HepG2 (cell line): ENCODE results near the gene CCL16. TPM values are rescaled to one million over a fixed set of nuclear protein-coding genes. Genes with fewer than 3 reads are reported as not detected.
A peak's percentile ranks its signal among the peaks of the same experiment; 100 is the strongest.

Experiments
- ATAC-seq: fragments of 200-7000 bp; cut with Tn5 transposase; 3 replicates; pipeline ENCODE4 v1.9.1; 2020; ENCODE audit warnings: mild to moderate bottlenecking, moderate library complexity
- BruUV-seq: library from RNA; stranded (reverse); fragments of 400-500 nt; replicated peaks from 2 replicates; lab custom pipeline; 2021; lab: Mats Ljungman, UMichigan
- CTCF ChIA-PET: fragments of 300-600 bp; formaldehyde crosslinking; extraction: SDS; loops from one replicate; lab custom pipeline; 2021; ENCODE audit warnings: low total read pairs, inconsistent platforms, low intra/inter-chr PET ratio; lab: Yijun Ruan, JAX
- POLR2A ChIA-PET: fragments of 350-600 bp; sonication (Branson Sonifier 250); formaldehyde crosslinking; loops from one replicate; lab custom pipeline; 2020; ENCODE audit warnings: antibody characterized with exemption, inconsistent platforms; lab: Yijun Ruan, JAX
- DNase-seq: peaks from one replicate; pipeline ENCODE4 v3.0.0-alpha.2; 2015; ENCODE audit warnings: low spot score
- FAIRE-seq: peaks from 3 replicates; lab custom pipeline; 2011; peaks lifted over from hg19 to GRCh38; lab: Jason Lieb, UNC
- H2AFZ ChIP-seq: one replicate; pipeline ENCODE4 v1.6.1; 2011; ENCODE audit warnings: low read length, inconsistent platforms
- H3K27ac ChIP-seq: fragments of 300-600 bp; 3 replicates; pipeline ENCODE4 v1.8.0; 2011; ENCODE audit warnings: mixed run types, mild to moderate bottlenecking, mixed read lengths, low read length, inconsistent platforms; ENCODE audit not compliant: insufficient read depth; ENCODE audit errors: extremely low read length
- H3K27me3 ChIP-seq, 2 experiments: fragments of 200-600 bp in 1 of 2; 2 replicates in 1 of 2; 3 replicates in 1 of 2; pipeline versions ENCODE4 v1.6.0 to v1.8.0; 2011; ENCODE audit warnings: low read length in 2 of 2, mild to moderate bottlenecking in 2 of 2, moderate library complexity in 2 of 2, inconsistent platforms in 1 of 2; ENCODE audit not compliant: insufficient read depth in 2 of 2, control insufficient read depth in 1 of 2
- H3K36me3 ChIP-seq, 2 experiments: fragments of 200-600 bp in 1 of 2; replicated peaks in 1 of 2; 2 replicates in 1 of 2; 3 replicates in 1 of 2; pipeline versions ENCODE4 v1.5.1 to v1.8.0; 2011; ENCODE audit warnings: low read length in 2 of 2, inconsistent platforms in 1 of 2; ENCODE audit not compliant: insufficient read depth in 2 of 2, control insufficient read depth in 1 of 2
- H3K4me1 ChIP-seq: 2 replicates; pipeline ENCODE4 v1.5.1; 2012; ENCODE audit warnings: low read length, inconsistent platforms; ENCODE audit not compliant: insufficient read depth
- H3K4me2 ChIP-seq: 2 replicates; pipeline ENCODE4 v1.6.0; 2011; ENCODE audit warnings: low read depth, low read length, inconsistent platforms
- H3K4me3 ChIP-seq, 3 experiments: fragments of 200-600 bp in 1 of 3; sonication (generic), shearing (Covaris generic) in 1 of 3; replicated peaks in 1 of 3; 2 replicates each; pipeline ENCODE4 v1.5.1; 2011 to 2016; ENCODE audit warnings: low read length in 3 of 3, inconsistent platforms in 2 of 3, low read depth in 2 of 3, mild to moderate bottlenecking in 2 of 3, control low read depth in 1 of 3, mixed read lengths in 1 of 3; ENCODE audit not compliant: insufficient read depth in 1 of 3
- H3K79me2 ChIP-seq: one replicate; pipeline ENCODE4 v1.6.1; 2011; ENCODE audit warnings: low read length, inconsistent platforms; ENCODE audit not compliant: insufficient read depth
- H3K9ac ChIP-seq: 2 replicates; pipeline ENCODE4 v1.6.0; 2011; ENCODE audit warnings: mild to moderate bottlenecking, low read depth, low read length, inconsistent platforms; ENCODE audit not compliant: insufficient read depth
- H3K9me3 ChIP-seq: 2 replicates; pipeline ENCODE4 v1.5.1; 2012; ENCODE audit warnings: mild to moderate bottlenecking, low read length
- H4K20me1 ChIP-seq: 2 replicates; pipeline ENCODE4 v1.6.0; 2011; ENCODE audit warnings: inconsistent platforms, mild to moderate bottlenecking, low read length, moderate library complexity; ENCODE audit not compliant: insufficient read depth
- CSRNP2 ChIP-seq: sonication (generic); formaldehyde crosslinking; conservative IDR thresholded peaks from 2 replicates; pipeline ENCODE4 v1.8.0; 2022; ENCODE audit warnings: low read depth, missing genetic modification reagents
- GABPA ChIP-seq, 2 experiments: IDR thresholded peaks; 2 replicates each; pipeline ENCODE4 v1.6.1; 2011 to 2016; ENCODE audit warnings: low read depth in 2 of 2, low read length in 1 of 2, missing biosample characterization in 1 of 2, missing genetic modification characterization in 1 of 2
- NFE2L2 ChIP-seq: fragments of 150-350 bp; IDR thresholded peaks from 2 replicates; pipeline ENCODE4 v1.6.1; 2014; ENCODE audit warnings: low read length
- PHF5A ChIP-seq: IDR thresholded peaks from one replicate; pipeline ENCODE4 v1.6.1; 2018; ENCODE audit warnings: low read depth, missing genetic modification reagents; ENCODE audit not compliant: unreplicated experiment
- SP4 ChIP-seq: sonication (generic); formaldehyde crosslinking; IDR thresholded peaks from 2 replicates; pipeline ENCODE4 v1.8.1; 2023; ENCODE audit warnings: mild to moderate bottlenecking, missing genetic modification reagents
- ZNF687 ChIP-seq: sonication (generic); formaldehyde crosslinking; IDR thresholded peaks from 2 replicates; pipeline ENCODE4 v1.5.1; 2020; ENCODE audit warnings: mild to moderate bottlenecking, missing genetic modification reagents, moderate library complexity
- WGBS: methylation state at CpG from one replicate; pipeline ENCODE4 v1.1.6; 2017; ENCODE audit warnings: low lambda C conversion rate; 5-methylcytosine and 5-hydroxymethylcytosine counted together
- in situ Hi-C: cut with HindIII; loops from 2 replicates; pipeline ENCODE4 v1.10.0; 2017; ENCODE audit warnings: low pct_unique_long_range_greater_than_20kb; ENCODE audit not compliant: extremely low pct_ligation_motif_present
- intact Hi-C: fragments of 100-400 bp; cut with micrococcal nuclease; formaldehyde crosslinking; loops from one replicate; pipeline ENCODE4 v1.10.0; 2022; ENCODE audit not compliant: unreplicated experiment
- polyA plus RNA-seq, 8 experiments: library from polyadenylated mRNA; depleted of rRNA in 3 of 8; stranded (reverse) in 7 of 8; unstranded in 1 of 8; fragments of >200 nt; fragmentation: Illumina TruSeq in 4 of 8; extraction: Trizol in 4 of 8; gene quantifications; 2 replicates each; pipeline versions ENCODE4 v1.2.1 to v1.2.3, GENCODE V29; 2011 to 2016; ENCODE audit warnings: low read depth in 4 of 8, missing spikeins in 1 of 8, mixed read lengths in 1 of 8; ENCODE audit not compliant: insufficient read depth in 1 of 8
- total RNA-seq, 5 experiments: library from RNA; depleted of rRNA; stranded (reverse); fragments of >200 nt; fragmentation: Illumina TruSeq; extraction: Trizol; gene quantifications; 2 replicates each; pipeline ENCODE4 v1.2.3, GENCODE V29; 2016; ENCODE audit warnings: low read depth in 1 of 5

The CCL16 gene
- total and polyA plus RNA-seq, 2 of the 13 experiments (the other 11 are each of a cell fraction or from before 2014, with no cell fraction given) = 2.0 to 14.7 TPM

DNA sequence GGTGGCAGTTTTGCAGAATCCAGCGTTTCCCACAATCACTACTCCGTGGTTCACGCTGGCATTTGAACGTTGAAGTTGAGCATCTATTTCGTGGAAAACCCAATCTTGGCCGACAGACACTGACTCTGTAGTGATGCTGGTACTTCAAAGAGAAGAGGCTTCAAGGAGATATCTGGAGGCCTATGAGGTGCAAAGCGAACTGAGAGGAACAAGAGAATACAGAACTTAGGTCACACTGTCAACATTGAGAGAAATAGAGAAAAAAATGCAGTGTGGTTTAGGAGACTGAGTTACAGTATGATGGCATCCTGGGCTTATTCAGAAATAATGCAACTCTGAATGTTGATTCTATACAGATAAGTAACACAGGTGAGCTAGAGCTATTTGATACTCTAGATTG is 16.0 kb downstream of the CCL16 start:
- H2AFZ ChIP-seq = peak overlapping the region; percentile 68
- H3K27ac ChIP-seq = no peak overlapping the region
- H3K79me2 ChIP-seq = no peaks in the 10 kb centered on the region
- H3K4me2 ChIP-seq = no peak overlapping the region
- BruUV-seq = no TSS peak
- no peak overlapping the region for H3K4me3 ChIP-seq
- H3K4me1 ChIP-seq = peaks cover 24% of the 10 kb centered on the region
- H4K20me1 ChIP-seq = no peaks in the 10 kb centered on the region
- H3K9me3 ChIP-seq = no peaks in the 10 kb centered on the region
- no peaks in the 10 kb centered on the region for H3K27me3 ChIP-seq
- intact Hi-C loops = no loop called here
- POLR2A ChIA-PET = no interaction called here
- H3K36me3 ChIP-seq = no peaks in the 10 kb centered on the region
- WGBS = 79% methylated on average over 7 of the region's 7 CpGs
- FAIRE-seq = no peak
- no peak for TF ChIP-seq PHF5A (CRISPR knock-in tag)
- no peak for TF ChIP-seq SP4 (CRISPR knock-in tag)
- TF ChIP-seq ZNF687 = no peak
- TF ChIP-seq NFE2L2 = no peak
- TF ChIP-seq GABPA (IDR thresholded peaks at IDR 0.05; ENCODE audit: low read depth, low read length) = no peak
- TF ChIP-seq GABPA (CRISPR knock-in tag; IDR thresholded peaks at IDR 0.05; ENCODE audit: low read depth) = no peak
- no peak for TF ChIP-seq CSRNP2 (CRISPR knock-in tag)
- TF ChIP-seq, all 625 proteins: peak for 0
- CTCF ChIA-PET = no interaction called here
- in situ Hi-C loops = loop anchor here (25.0 kb wide), 1 partner anchor 522 kb away; the partner anchor contains the start of gene ZNHIT3
- DNase-seq = no peak
- H3K9ac ChIP-seq = no peak overlapping the region
- ATAC-seq = no peak
